IMR-90 (cell line): ENCODE results near the gene UGT8. TPM values are rescaled to one million over a fixed set of nuclear protein-coding genes. Genes with fewer than 3 reads are reported as not detected.

ENCODE experiments used
- ATAC-seq: fragments of 200-7000 bp; cut with Tn5 transposase; 2 replicates; pipeline ENCODE4 v1.9.1; 2020; ENCODE audit warnings: low read depth, mild to moderate bottlenecking, moderate library complexity
- BruUV-seq: library from RNA; stranded (reverse); fragments of 400-500 nt; replicated peaks from 2 replicates; lab custom pipeline; 2021; lab: Mats Ljungman, UMichigan
- CTCF ChIA-PET: fragments of 300-600 bp; formaldehyde crosslinking; extraction: SDS; loops from one replicate; lab custom pipeline; 2021; ENCODE audit warnings: antibody characterized with exemption; lab: Yijun Ruan, JAX
- POLR2A ChIA-PET: fragments of 300-600 bp; sonication (Branson Sonifier 250); formaldehyde crosslinking; loops from one replicate; lab custom pipeline; 2022; ENCODE audit warnings: antibody characterized with exemption; ENCODE audit not compliant: unreplicated experiment; lab: Charles Lee
- DNase-seq: peaks from one replicate; pipeline ENCODE4 v3.0.0; 2013
- H2AFZ ChIP-seq: replicated peaks from 2 replicates; pipeline ENCODE3; 2013; ENCODE audit warnings: low read length, mild to moderate bottlenecking; ENCODE audit not compliant: poor library complexity
- H2AK5ac ChIP-seq: 2 replicates; pipeline ENCODE4 v1.6.1; 2013; ENCODE audit warnings: low read depth, low read length, inconsistent platforms
- H2AK9ac ChIP-seq: replicated peaks from 2 replicates; pipeline ENCODE3; 2013; ENCODE audit warnings: mild to moderate bottlenecking, low read depth, low read length, moderate library complexity; ENCODE audit not compliant: poor library complexity
- H2BK120ac ChIP-seq: 2 replicates; pipeline ENCODE4 v1.6.1; 2013; ENCODE audit warnings: low read depth, low read length, inconsistent platforms
- H2BK15ac ChIP-seq: 3 replicates; pipeline ENCODE4 v1.6.1; 2013; ENCODE audit warnings: low read depth, low read length, inconsistent platforms
- H2BK20ac ChIP-seq: 2 replicates; pipeline ENCODE4 v1.6.1; 2013; ENCODE audit warnings: low read depth, mild to moderate bottlenecking, inconsistent platforms, low read length, moderate library complexity
- H2BK5ac ChIP-seq: 2 replicates; pipeline ENCODE4 v1.6.1; 2013; ENCODE audit warnings: mild to moderate bottlenecking, low read depth, low read length, inconsistent platforms; ENCODE audit not compliant: poor library complexity, severe bottlenecking
- H3K14ac ChIP-seq: replicated peaks from 2 replicates; pipeline ENCODE4 v1.6.1; 2013; ENCODE audit warnings: low read depth, low read length, inconsistent platforms
- H3K18ac ChIP-seq: 2 replicates; pipeline ENCODE4 v1.6.1; 2013; ENCODE audit warnings: low read depth, low read length, control low read depth
- H3K23ac ChIP-seq: 2 replicates; pipeline ENCODE4 v1.6.1; 2013; ENCODE audit warnings: low read depth, low read length, inconsistent platforms
- H3K27ac ChIP-seq: 2 replicates; pipeline ENCODE4 v1.5.1; 2013; ENCODE audit warnings: mild to moderate bottlenecking, control low read depth, low read length; ENCODE audit not compliant: insufficient read depth
- H3K27me3 ChIP-seq: 2 replicates; pipeline ENCODE4 v1.6.1; 2013; ENCODE audit warnings: low read length; ENCODE audit not compliant: control insufficient read depth, insufficient read depth
- H3K36me3 ChIP-seq: 2 replicates; pipeline ENCODE4 v1.6.1; 2013; ENCODE audit warnings: low read length, mixed read lengths; ENCODE audit not compliant: control insufficient read depth, insufficient read depth
- H3K4ac ChIP-seq: 2 replicates; pipeline ENCODE4 v1.6.1; 2013; ENCODE audit warnings: low read depth, low read length, inconsistent platforms
- H3K4me1 ChIP-seq: 2 replicates; pipeline ENCODE4 v1.6.1; 2013; ENCODE audit warnings: low read length, mixed read lengths; ENCODE audit not compliant: control insufficient read depth, insufficient read depth
- H3K4me2 ChIP-seq: 2 replicates; pipeline ENCODE4 v1.6.1; 2013; ENCODE audit warnings: low read depth, mild to moderate bottlenecking, control low read depth, low read length, moderate library complexity
- H3K4me3 ChIP-seq: 2 replicates; pipeline ENCODE4 v1.5.1; 2013; ENCODE audit warnings: low read depth, mild to moderate bottlenecking, control low read depth, low read length, moderate library complexity; ENCODE audit not compliant: insufficient read depth
- H3K56ac ChIP-seq: 2 replicates; pipeline ENCODE4 v1.6.1; 2013; ENCODE audit warnings: low read length, inconsistent platforms; ENCODE audit not compliant: insufficient read depth; ENCODE audit errors: extremely low read depth
- H3K79me1 ChIP-seq, 2 experiments: 2 replicates each; pipeline ENCODE4 v1.6.1; 2013; ENCODE audit warnings: low read length in 2 of 2, inconsistent platforms in 1 of 2, low read depth in 1 of 2
- H3K9ac ChIP-seq: 2 replicates; pipeline ENCODE4 v1.6.1; 2013; ENCODE audit warnings: low read depth, low read length, control low read depth
- H3K9me1 ChIP-seq: 2 replicates; pipeline ENCODE4 v1.6.1; 2013; ENCODE audit warnings: low read length, inconsistent platforms; ENCODE audit not compliant: insufficient read depth
- H3K9me3 ChIP-seq: 2 replicates; pipeline ENCODE4 v1.6.1; 2013; ENCODE audit warnings: low read length; ENCODE audit not compliant: control insufficient read depth, insufficient read depth
- H4K20me1 ChIP-seq: 2 replicates; pipeline ENCODE4 v1.6.1; 2013; ENCODE audit warnings: low read length, inconsistent platforms; ENCODE audit not compliant: insufficient read depth
- H4K5ac ChIP-seq: 2 replicates; pipeline ENCODE4 v1.6.1; 2013; ENCODE audit warnings: mild to moderate bottlenecking, low read depth, low read length, control low read depth
- H4K8ac ChIP-seq, 2 experiments: 2 replicates each; pipeline ENCODE4 v1.6.1; 2013; ENCODE audit warnings: low read depth in 2 of 2, low read length in 2 of 2, control low read depth in 1 of 2, inconsistent platforms in 1 of 2
- H4K91ac ChIP-seq: 2 replicates; pipeline ENCODE4 v1.6.1; 2013; ENCODE audit warnings: low read depth, low read length, inconsistent platforms; ENCODE audit not compliant: insufficient read depth
- BHLHE40 ChIP-seq: fragments of 150-350 bp; IDR thresholded peaks from 2 replicates; pipeline ENCODE4 v1.6.1; 2016; ENCODE audit warnings: mild to moderate bottlenecking, low read depth, low read length
- CEBPB ChIP-seq: IDR thresholded peaks from 2 replicates; pipeline ENCODE4 v1.6.1; 2012; ENCODE audit warnings: low read depth, low read length, improper control_type of control experiment
- MAZ ChIP-seq: IDR thresholded peaks from 2 replicates; pipeline ENCODE4 v1.6.1; 2012; ENCODE audit warnings: low read depth, mild to moderate bottlenecking, low read length, improper control_type of control experiment, moderate library complexity, borderline replicate concordance
- NFE2L2 ChIP-seq: fragments of 150-350 bp; IDR thresholded peaks from 2 replicates; pipeline ENCODE4 v1.6.1; 2016; ENCODE audit warnings: low read depth, mild to moderate bottlenecking, low read length
- RCOR1 ChIP-seq: IDR thresholded peaks from 2 replicates; pipeline ENCODE4 v1.6.1; 2012; ENCODE audit warnings: mild to moderate bottlenecking, low read length, improper control_type of control experiment; ENCODE audit not compliant: insufficient replicate concordance
- RFX5 ChIP-seq: IDR thresholded peaks from 2 replicates; pipeline ENCODE4 v1.8.0; 2012; ENCODE audit warnings: low read depth, mild to moderate bottlenecking, low read length, moderate library complexity
- SMC3 ChIP-seq: fragments of 150-350 bp; IDR thresholded peaks from 2 replicates; pipeline ENCODE4 v1.6.1; 2016; ENCODE audit warnings: low read depth, mild to moderate bottlenecking, antibody characterized with exemption, low read length, moderate library complexity
- USF2 ChIP-seq: fragments of 150-350 bp; IDR thresholded peaks from 2 replicates; pipeline ENCODE4 v1.6.1; 2017; ENCODE audit warnings: mild to moderate bottlenecking, antibody characterized with exemption, low read length, low read depth
- WGBS, 2 experiments: methylation state at CpG; one replicate each; pipeline versions ENCODE4 v1.1.5 to v1.1.7; 2013; ENCODE audit warnings: missing lambda C conversion rate in 2 of 2; ENCODE audit not compliant: insufficient read length in 1 of 2; ENCODE audit errors: extremely low coverage in 2 of 2; 5-methylcytosine and 5-hydroxymethylcytosine counted together
- dilution Hi-C: fragments of 300-500 bp; cut with HindIII; formaldehyde crosslinking; loops from one replicate; pipeline ENCODE4 v1.14.3; 2018; ENCODE audit warnings: low sequenced_read_pairs; ENCODE audit not compliant: unreplicated experiment
- in situ Hi-C: fragments of 300-500 bp; cut with MboI; formaldehyde crosslinking; loops from 3 replicates; pipeline ENCODE4 v1.14.3; 2019; ENCODE audit warnings: low sequenced_read_pairs, inconsistent platforms, mixed read lengths
- intact Hi-C: fragments of 100-400 bp; cut with micrococcal nuclease; formaldehyde crosslinking; loops from 2 replicates; pipeline ENCODE4 v1.10.0; 2022
- polyA plus RNA-seq, 3 experiments: library from polyadenylated mRNA; depleted of rRNA; stranded (reverse); fragments of >200 nt; gene quantifications; 2 replicates each; pipeline ENCODE4 v1.2.3, GENCODE V29; 2012; ENCODE audit warnings: low replicate concordance in 1 of 3
- total RNA-seq: library from RNA; depleted of rRNA; stranded (reverse); fragments of >200 nt; gene quantifications from 2 replicates; pipeline ENCODE4 v1.2.3, GENCODE V29; 2012
- TF ChIP-seq, protein P1 (sequence below): fragments of 150-350 bp; IDR thresholded peaks from 2 replicates; pipeline ENCODE4 v1.6.1; 2016; ENCODE audit warnings: low read depth, mild to moderate bottlenecking, low read length, moderate library complexity, borderline replicate concordance

Gene UGT8
- total and polyA plus RNA-seq, 2 of the 4 experiments (the other 2 are of a cell fraction) = not detected

DNA sequence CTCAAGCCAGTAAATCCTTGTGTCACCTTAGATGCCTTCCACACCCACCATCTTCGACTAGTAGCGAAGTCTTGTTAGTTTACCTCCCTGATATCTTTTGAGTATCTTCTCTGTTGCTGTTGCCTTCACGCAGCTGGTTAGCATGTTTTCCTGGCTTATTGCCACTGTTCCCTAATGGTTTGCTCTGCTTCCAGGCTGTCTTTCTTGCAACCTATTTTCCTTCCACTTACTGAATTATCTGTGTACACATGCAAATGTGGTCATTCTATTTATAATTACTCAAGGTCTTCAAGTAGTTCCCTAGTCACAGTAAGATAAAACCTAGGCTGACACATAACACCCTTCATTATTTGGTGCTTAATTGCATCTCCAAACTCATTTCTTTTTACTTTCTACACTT lies 89.5 kb downstream of the UGT8 start:
- no peak overlapping the region for H3K18ac ChIP-seq
- H3K4ac ChIP-seq = no peak overlapping the region
- ChIA-PET CTCF (interaction anchor here (1.1 kb wide), 1 partner anchor 20 kb away, joined by 3 read pairs; no protein-coding TSS in a partner anchor), POLR2A (no interaction called here)
- no peak overlapping the region for H3K4me3 ChIP-seq
- no peak overlapping the region for H4K5ac ChIP-seq
- H4K8ac ChIP-seq = no peak overlapping the region
- no peak overlapping the region for H2BK15ac ChIP-seq
- H2AK9ac ChIP-seq = no peak overlapping the region
- ATAC-seq = no peak
- TF ChIP-seq RFX5 = no peak
- no peak for TF ChIP-seq CEBPB
- TF ChIP-seq RCOR1 = no peak
- TF ChIP-seq, protein P1, sequence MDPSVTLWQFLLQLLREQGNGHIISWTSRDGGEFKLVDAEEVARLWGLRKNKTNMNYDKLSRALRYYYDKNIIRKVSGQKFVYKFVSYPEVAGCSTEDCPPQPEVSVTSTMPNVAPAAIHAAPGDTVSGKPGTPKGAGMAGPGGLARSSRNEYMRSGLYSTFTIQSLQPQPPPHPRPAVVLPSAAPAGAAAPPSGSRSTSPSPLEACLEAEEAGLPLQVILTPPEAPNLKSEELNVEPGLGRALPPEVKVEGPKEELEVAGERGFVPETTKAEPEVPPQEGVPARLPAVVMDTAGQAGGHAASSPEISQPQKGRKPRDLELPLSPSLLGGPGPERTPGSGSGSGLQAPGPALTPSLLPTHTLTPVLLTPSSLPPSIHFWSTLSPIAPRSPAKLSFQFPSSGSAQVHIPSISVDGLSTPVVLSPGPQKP = no peak
- no peak for TF ChIP-seq BHLHE40
- no peak for TF ChIP-seq MAZ
- TF ChIP-seq USF2 = no peak
- TF ChIP-seq NFE2L2 = no peak
- TF ChIP-seq SMC3 = no peak
- H3K79me1 ChIP-seq = no peaks in the 10 kb centered on the region
- no peak overlapping the region for H3K23ac ChIP-seq
- no peak overlapping the region for H2BK20ac ChIP-seq
- dilution Hi-C loops (no loop called here), in situ Hi-C loops (no loop called here), intact Hi-C loops (no loop called here)
- H3K14ac ChIP-seq = no peak overlapping the region
- 33% methylated on average over 1 of the region's 3 CpGs; no CpG with 5 or more reads in 1 of the 2 experiments for WGBS, 2 experiments
- H4K91ac ChIP-seq = no peak overlapping the region
- H3K9ac ChIP-seq = no peak overlapping the region
- H3K9me3 ChIP-seq = no peaks in the 10 kb centered on the region
- H3K4me2 ChIP-seq = no peak overlapping the region
- H2AK5ac ChIP-seq = no peak overlapping the region
- no peaks in the 10 kb centered on the region for H3K36me3 ChIP-seq
- H2BK120ac ChIP-seq = no peak overlapping the region
- no peak overlapping the region for H3K56ac ChIP-seq
- DNase-seq = no peak
- no peak overlapping the region for H2BK5ac ChIP-seq
- no peaks in the 10 kb centered on the region for H3K27me3 ChIP-seq
- H3K9me1 ChIP-seq = no peaks in the 10 kb centered on the region
- no peak overlapping the region for H3K27ac ChIP-seq
- no peaks in the 10 kb centered on the region for H4K20me1 ChIP-seq
- no TSS peak for BruUV-seq
- H2AFZ ChIP-seq = no peak overlapping the region
- no peaks in the 10 kb centered on the region for H3K4me1 ChIP-seq
